GM12873 (cell line): Measurements from ENCODE around the gene SLC24A4.
A peak's percentile ranks its signal among the peaks of the same experiment; 100 is the strongest.

Experiments used
- TF ChIP-seq, protein P1 (sequence below): IDR thresholded peaks from 2 replicates; pipeline ENCODE4 v1.5.1; 2012; ENCODE audit warnings: low read depth, mild to moderate bottlenecking, moderate library complexity, low read length, control low read depth; ENCODE audit not compliant: insufficient read depth; ENCODE audit errors: missing control alignments

Gene SLC24A4

DNA sequence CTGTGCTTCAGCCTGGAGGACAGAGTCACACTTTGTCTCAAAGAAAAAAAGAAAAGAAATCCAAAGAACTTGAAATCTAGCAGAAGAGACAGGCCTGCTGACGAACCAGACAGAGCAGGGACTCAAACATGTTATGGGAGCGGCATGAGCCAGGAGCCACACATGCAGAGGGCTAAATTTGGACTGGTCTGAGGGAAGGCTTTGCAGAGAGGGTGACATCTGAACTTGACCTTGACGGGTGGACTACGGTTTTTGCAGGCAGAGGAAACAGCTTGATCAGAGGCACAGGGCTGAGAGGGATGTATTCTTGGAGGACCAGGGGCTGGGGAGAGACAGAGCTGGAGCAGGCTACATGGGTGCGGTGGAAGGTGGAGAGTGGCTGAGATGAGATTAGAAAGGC, 20.5 kb upstream of the SLC24A4 start:
- TF ChIP-seq, protein P1, sequence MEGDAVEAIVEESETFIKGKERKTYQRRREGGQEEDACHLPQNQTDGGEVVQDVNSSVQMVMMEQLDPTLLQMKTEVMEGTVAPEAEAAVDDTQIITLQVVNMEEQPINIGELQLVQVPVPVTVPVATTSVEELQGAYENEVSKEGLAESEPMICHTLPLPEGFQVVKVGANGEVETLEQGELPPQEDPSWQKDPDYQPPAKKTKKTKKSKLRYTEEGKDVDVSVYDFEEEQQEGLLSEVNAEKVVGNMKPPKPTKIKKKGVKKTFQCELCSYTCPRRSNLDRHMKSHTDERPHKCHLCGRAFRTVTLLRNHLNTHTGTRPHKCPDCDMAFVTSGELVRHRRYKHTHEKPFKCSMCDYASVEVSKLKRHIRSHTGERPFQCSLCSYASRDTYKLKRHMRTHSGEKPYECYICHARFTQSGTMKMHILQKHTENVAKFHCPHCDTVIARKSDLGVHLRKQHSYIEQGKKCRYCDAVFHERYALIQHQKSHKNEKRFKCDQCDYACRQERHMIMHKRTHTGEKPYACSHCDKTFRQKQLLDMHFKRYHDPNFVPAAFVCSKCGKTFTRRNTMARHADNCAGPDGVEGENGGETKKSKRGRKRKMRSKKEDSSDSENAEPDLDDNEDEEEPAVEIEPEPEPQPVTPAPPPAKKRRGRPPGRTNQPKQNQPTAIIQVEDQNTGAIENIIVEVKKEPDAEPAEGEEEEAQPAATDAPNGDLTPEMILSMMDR: no peak

GRCh38 chr14:92308716-92309115, 14.2 kb upstream of the SLC24A4 start:
- TF ChIP-seq, protein P1: no peak

DNA sequence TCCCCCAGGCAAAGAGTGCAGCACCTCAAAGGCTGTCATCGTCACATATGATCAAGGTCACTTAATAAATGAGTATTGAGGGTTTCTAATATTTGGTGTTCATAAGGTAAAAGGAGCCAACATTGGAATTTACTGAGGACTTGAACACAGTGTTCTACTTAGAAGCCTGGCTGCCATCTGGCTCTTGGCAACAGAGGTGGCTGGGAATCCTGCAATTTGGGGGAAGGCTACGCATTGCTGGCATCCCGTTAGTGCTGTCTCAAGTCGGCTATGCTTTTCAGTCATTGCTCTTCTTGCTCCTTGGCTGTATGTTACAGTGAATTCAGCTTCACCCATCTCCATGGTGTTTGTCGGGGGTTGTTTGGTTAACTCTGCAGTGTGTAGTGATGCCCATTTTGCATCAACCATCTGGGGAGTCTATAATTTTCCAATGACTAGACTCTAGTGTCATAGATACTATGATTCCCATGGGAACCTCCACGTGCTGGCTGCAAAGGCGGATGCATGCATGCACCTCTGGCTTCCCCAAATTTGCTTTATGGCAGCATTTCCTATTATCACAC, 12.9 kb upstream of the SLC24A4 start:
- TF ChIP-seq, protein P1: no peak

DNA sequence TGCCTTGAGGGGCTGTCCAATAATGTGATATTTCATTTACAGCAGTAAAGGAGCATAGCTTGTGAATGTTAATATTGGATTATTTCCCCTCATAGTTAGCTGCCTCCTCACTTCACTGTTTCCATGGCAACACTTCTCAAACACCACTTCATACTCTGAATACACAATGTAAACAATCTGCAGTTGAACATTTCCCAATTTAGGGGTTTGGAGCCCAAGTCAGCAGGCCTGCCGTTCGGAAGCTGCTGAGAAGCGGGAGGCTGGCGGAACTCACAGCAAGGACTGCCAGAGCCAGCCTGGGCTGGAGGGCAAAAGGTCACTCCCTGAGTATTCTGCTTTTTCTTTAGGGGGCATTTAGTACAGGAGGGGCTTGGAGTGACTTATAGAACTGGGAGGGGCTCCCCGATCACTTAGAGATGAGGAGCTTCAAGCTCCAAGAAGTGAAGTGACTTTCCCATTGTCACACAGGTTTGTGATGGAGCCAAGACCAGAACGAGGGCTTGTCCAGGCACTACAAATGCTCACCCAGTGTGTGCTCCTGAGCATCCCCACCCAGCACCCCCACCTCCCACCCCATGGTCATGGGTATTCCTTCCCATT, 12.1 kb upstream of the SLC24A4 start:
- TF ChIP-seq, protein P1: no peak

DNA sequence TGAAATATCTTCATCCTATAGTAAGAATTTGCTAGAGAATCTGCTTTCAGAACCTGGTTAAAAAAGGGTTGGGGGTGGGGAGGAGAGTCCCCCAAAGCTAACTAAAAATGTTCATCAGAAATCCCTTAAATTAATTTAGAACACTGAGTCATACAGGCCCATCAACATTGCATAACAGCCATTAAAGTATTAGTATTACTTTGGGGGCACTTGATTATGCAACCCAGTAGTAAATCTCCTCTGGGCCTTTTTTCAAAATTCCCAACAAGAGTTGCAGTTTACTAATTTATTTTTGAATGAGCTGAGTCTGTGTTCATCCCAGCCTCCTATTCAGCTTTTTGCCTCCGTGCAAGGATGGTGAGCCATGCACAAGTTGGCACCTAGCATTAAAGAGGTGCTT, 8.8 kb upstream of the SLC24A4 start:
- TF ChIP-seq, protein P1: no peak

GRCh38 chr14:92315050-92315805, 7.7 kb upstream of the SLC24A4 start:
- TF ChIP-seq, protein P1: peak; percentile 19

GRCh38 chr14:92316176-92316575, 6.8 kb upstream of the SLC24A4 start:
- TF ChIP-seq, protein P1: no peak
